Measurements from ENCODE around the gene MVB12B.

- TF ChIP-seq CTCF (conservative IDR thresholded peaks at IDR 0.05 in 1 of 2, IDR thresholded peaks at IDR 0.05 in 1 of 2; ENCODE audit: low read depth in 1 of 2, low read length in 2 of 2) (no peak), EZH2 (IDR thresholded peaks at IDR 0.05; ENCODE audit: low read length, missing control alignments) (no peak)
These were observed 164.9 kb downstream of the MVB12B start for GRCh38 chr9:126491568-126491879.

Data from fibroblast of lung (primary cell).